Activated naive CD8-positive, alpha-beta T cell treated with anti-CD3 and anti-CD28 coated beads, Interleukin-2, amount 50 U/mL, for 24 hours (primary cell): ENCODE data around the gene BMPR2.
A peak's percentile ranks its signal among the peaks of the same experiment; 100 is the strongest.
"Not testable (repeated sequence)": the region's sequence is repeated elsewhere in the genome, so short reads cannot be mapped to it uniquely, and the experiment has no call there.

Experiments
- ATAC-seq: fragments of 150-1000 bp; cut with Tn5 transposase; one replicate; pipeline ENCODE4 v1.10.0; 2021
- DNase-seq: peaks from one replicate; pipeline ENCODE4 v3.0.0; 2021
- H3K27ac Mint-ChIP-seq: one replicate; pipeline ENCODE4 v1.8.0; 2021; ENCODE audit warnings: mild to moderate bottlenecking, mixed read lengths
- H3K27me3 Mint-ChIP-seq: one replicate; pipeline ENCODE4 v1.8.0; 2021; ENCODE audit warnings: mixed read lengths
- H3K36me3 Mint-ChIP-seq: one replicate; pipeline ENCODE4 v1.8.0; 2021; ENCODE audit warnings: low read depth, mixed read lengths
- H3K4me1 Mint-ChIP-seq: one replicate; pipeline ENCODE4 v1.8.0; 2021; ENCODE audit warnings: mixed read lengths
- H3K4me3 Mint-ChIP-seq: one replicate; pipeline ENCODE4 v1.8.0; 2021; ENCODE audit warnings: mild to moderate bottlenecking, moderate library complexity, mixed read lengths
- H3K9me3 Mint-ChIP-seq: one replicate; pipeline ENCODE4 v1.8.0; 2021; ENCODE audit warnings: mixed read lengths

The BMPR2 gene

DNA sequence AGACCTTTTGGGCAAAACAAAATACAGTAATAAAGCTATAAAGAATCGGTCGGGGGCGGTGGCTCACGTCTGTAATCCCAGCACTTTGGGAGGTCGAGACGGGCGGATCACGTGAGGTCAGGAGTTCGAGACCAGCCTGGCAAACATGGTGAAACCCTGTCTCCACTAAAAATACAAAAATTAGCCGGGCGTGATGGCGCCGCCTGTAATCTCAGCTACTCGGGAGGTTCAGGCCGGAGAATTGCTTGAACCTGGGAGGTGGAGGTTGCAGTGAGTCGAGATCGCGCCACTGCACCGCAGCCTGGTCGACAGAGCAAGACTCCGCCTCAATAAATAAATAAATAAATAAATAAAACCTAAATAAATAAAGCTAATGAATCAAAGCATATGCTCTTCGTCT is 1.7 kb upstream of the BMPR2 start:
- not testable (repeated sequence) for H3K36me3 Mint-ChIP-seq, ATAC-seq, H3K9me3 Mint-ChIP-seq, DNase-seq, H3K4me3 Mint-ChIP-seq, H3K27ac Mint-ChIP-seq, H3K27me3 Mint-ChIP-seq
- H3K4me1 Mint-ChIP-seq: peaks cover 24% of the 10 kb centered on the region

DNA sequence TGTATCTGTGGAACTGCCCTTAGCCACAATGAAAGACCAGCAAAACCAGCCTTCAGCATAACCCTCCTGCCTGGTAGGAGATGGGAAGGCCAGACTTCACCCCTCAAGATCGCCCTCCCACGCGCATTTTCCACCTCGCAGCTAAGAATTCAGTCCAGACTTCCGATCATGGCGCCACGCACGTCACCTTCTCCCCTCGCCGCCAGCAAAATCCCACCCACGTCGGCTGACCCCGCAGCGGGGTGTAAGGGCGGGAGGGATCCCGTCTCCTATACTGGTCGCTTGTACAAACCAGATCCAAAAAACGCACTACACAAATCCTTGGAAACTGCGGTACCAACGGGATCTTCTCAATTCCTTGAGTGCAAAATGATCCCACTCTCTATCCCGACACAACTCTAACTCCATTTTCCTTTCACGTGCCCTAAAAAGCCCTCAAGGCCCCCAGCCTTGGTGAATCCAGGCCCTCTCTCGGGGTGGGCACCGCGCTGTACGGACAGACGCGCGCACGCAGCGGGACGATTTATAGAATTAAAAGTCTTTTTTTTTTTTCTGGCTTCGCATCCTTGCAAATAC is 1.0 kb upstream of the BMPR2 start:
- peak overlapping the region; percentile 86 for H3K27ac Mint-ChIP-seq
- no peaks in the 10 kb centered on the region for H3K36me3 Mint-ChIP-seq
- H3K4me1 Mint-ChIP-seq: peaks cover 28% of the 10 kb centered on the region
- DNase-seq (peak; percentile 74), ATAC-seq (peak; percentile 6)
- peak overlapping the region; percentile 98 for H3K4me3 Mint-ChIP-seq
- H3K27me3 Mint-ChIP-seq: no peaks in the 10 kb centered on the region
- no peaks in the 10 kb centered on the region for H3K9me3 Mint-ChIP-seq

GRCh38 chr2:202376460-202377206 is 506 bp downstream of the BMPR2 start:
- Mint-ChIP-seq H3K9me3 (no peaks in the 10 kb centered on the region), H3K27me3 (no peaks in the 10 kb centered on the region), H3K4me1 (peaks cover 34% of the 10 kb centered on the region), H3K4me3 (peak overlapping the region; percentile 98), H3K27ac (peak overlapping the region; percentile 87), H3K36me3 (no peaks in the 10 kb centered on the region)
- peak; percentile 45 for DNase-seq
- peak; percentile 37 for ATAC-seq

DNA sequence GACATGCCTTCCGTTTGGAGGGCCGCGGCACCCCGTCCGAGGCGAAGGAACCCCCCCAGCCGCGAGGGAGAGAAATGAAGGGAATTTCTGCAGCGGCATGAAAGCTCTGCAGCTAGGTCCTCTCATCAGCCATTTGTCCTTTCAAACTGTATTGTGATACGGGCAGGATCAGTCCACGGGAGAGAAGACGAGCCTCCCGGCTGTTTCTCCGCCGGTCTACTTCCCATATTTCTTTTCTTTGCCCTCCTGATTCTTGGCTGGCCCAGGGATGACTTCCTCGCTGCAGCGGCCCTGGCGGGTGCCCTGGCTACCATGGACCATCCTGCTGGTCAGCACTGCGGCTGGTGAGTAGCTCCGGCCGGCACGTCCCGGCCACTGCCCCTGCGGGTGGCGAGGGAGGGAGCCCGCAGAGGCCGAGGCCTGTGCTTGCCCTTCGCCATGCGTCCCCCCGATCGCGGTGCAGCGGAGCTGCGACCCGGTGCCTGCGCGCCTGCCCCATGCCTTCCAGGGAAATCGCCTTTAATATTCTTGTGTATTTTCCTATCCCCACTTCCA is 1.2 kb downstream of the BMPR2 start:
- peak overlapping the region; percentile 98 for H3K4me3 Mint-ChIP-seq
- H3K27me3 Mint-ChIP-seq: no peaks in the 10 kb centered on the region
- peaks cover 35% of the 10 kb centered on the region for H3K4me1 Mint-ChIP-seq
- H3K27ac Mint-ChIP-seq: peak overlapping the region; percentile 87
- peak; percentile 35 for DNase-seq
- H3K9me3 Mint-ChIP-seq: no peaks in the 10 kb centered on the region
- H3K36me3 Mint-ChIP-seq: no peaks in the 10 kb centered on the region
- no peak for ATAC-seq

GRCh38 chr2:202378001-202378400 is 1.9 kb downstream of the BMPR2 start:
- Mint-ChIP-seq H3K36me3 (no peaks in the 10 kb centered on the region), H3K27me3 (no peaks in the 10 kb centered on the region), H3K27ac (no peak overlapping the region), H3K4me1 (peaks cover 35% of the 10 kb centered on the region), H3K4me3 (peak overlapping the region; percentile 98), H3K9me3 (no peaks in the 10 kb centered on the region)
- ATAC-seq (no peak), DNase-seq (no peak)

GRCh38 chr2:202378662-202379358 is 2.7 kb downstream of the BMPR2 start:
- no peaks in the 10 kb centered on the region for H3K36me3 Mint-ChIP-seq
- no peak for DNase-seq
- no peak for ATAC-seq
- H3K27ac Mint-ChIP-seq: no peak overlapping the region
- peak overlapping the region; percentile 98 for H3K4me3 Mint-ChIP-seq
- H3K27me3 Mint-ChIP-seq: no peaks in the 10 kb centered on the region
- peaks cover 35% of the 10 kb centered on the region for H3K4me1 Mint-ChIP-seq
- H3K9me3 Mint-ChIP-seq: no peaks in the 10 kb centered on the region

- H3K27me3 Mint-ChIP-seq: no peaks in the 10 kb centered on the region
- no peak overlapping the region for H3K4me3 Mint-ChIP-seq
- H3K36me3 Mint-ChIP-seq: no peaks in the 10 kb centered on the region
- ATAC-seq (no peak), DNase-seq (no peak)
- H3K4me1 Mint-ChIP-seq: peaks cover 43% of the 10 kb centered on the region
- no peaks in the 10 kb centered on the region for H3K9me3 Mint-ChIP-seq
- H3K27ac Mint-ChIP-seq: no peak overlapping the region
These were observed 6.6 kb downstream of the BMPR2 start for GRCh38 chr2:202382684-202383083.

DNA sequence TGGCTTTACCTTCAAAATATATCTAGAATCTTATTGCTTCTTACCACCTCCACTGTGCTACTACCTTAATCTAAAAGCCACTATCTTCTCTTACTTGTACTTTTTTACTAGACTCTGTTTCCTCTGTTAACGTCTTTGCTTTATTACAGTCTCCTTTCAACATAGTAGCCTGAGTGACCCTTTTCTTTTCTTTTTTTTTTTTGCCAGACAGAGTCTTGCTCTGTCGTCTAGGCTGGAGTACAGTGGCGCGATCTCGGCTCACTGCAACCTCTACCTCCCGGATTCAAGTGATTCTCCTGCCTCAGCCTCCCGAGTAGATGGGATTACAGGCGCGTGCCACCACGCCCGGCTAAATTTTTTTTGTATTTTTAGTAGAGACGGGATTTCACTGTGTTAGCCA is 10.4 kb downstream of the BMPR2 start:
- ATAC-seq, H3K4me3 Mint-ChIP-seq, H3K27me3 Mint-ChIP-seq: not testable (repeated sequence)

GRCh38 chr2:202387608-202388342 is 11.6 kb downstream of the BMPR2 start:
- no peak for DNase-seq

More for the DNA sequence above, 10.4 kb downstream of the BMPR2 start:
- not testable (repeated sequence) for H3K36me3 Mint-ChIP-seq, H3K9me3 Mint-ChIP-seq, DNase-seq
- peak overlapping the region; percentile 72 for H3K27ac Mint-ChIP-seq
- H3K4me1 Mint-ChIP-seq: peaks cover 28% of the 10 kb centered on the region

GRCh38 chr2:202400941-202401340 is 24.8 kb downstream of the BMPR2 start:
- Mint-ChIP-seq H3K27me3 (no peaks in the 10 kb centered on the region), H3K9me3 (no peaks in the 10 kb centered on the region), H3K27ac (no peak overlapping the region), H3K36me3 (no peaks in the 10 kb centered on the region), H3K4me1 (no peaks in the 10 kb centered on the region), H3K4me3 (no peak overlapping the region)
- ATAC-seq (no peak), DNase-seq (no peak)

More at GRCh38 chr2:202387608-202388342, 11.6 kb downstream of the BMPR2 start:
- peak; percentile 57 for ATAC-seq
- peaks cover 26% of the 10 kb centered on the region for H3K4me1 Mint-ChIP-seq
- H3K27ac Mint-ChIP-seq: peak overlapping the region; percentile 69
- H3K4me3 Mint-ChIP-seq: no peak overlapping the region
- no peaks in the 10 kb centered on the region for H3K27me3 Mint-ChIP-seq
- no peaks in the 10 kb centered on the region for H3K9me3 Mint-ChIP-seq
- no peaks in the 10 kb centered on the region for H3K36me3 Mint-ChIP-seq

GRCh38 chr2:202405798-202406197 is 29.7 kb downstream of the BMPR2 start:
- peaks cover 2% of the 10 kb centered on the region for H3K36me3 Mint-ChIP-seq
- H3K27me3 Mint-ChIP-seq: no peaks in the 10 kb centered on the region
- no peak overlapping the region for H3K27ac Mint-ChIP-seq
- peaks cover 2% of the 10 kb centered on the region for H3K4me1 Mint-ChIP-seq
- ATAC-seq (no peak), DNase-seq (no peak)
- H3K9me3 Mint-ChIP-seq: no peaks in the 10 kb centered on the region
- H3K4me3 Mint-ChIP-seq: no peak overlapping the region

DNA sequence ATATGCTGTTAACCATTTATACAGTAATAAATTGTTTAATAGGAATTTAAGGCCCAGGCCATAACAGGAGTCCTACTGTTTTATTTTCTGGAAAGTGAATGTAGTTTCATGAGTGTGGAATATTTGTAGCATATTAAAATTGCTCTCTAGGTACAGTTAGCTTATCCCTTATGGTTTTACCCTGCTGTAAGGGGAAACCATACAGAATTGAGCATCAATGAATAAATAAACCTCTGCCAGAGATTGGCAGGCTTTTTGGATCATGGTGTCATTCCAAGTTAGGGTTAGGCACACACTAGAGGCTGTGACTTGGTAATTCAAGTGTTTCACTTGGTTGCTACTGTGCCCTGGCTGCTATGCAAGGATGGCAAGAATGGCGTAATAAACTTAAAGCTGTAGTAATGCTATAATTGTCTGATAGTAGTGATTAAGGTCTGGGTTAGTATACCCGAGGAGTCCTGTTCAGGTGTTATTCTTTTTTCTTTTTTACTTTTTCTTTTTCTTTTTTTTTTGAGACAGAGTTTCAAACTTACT is 30.4 kb downstream of the BMPR2 start:
- Mint-ChIP-seq H3K36me3 (peaks cover 2% of the 10 kb centered on the region), H3K27ac (no peak overlapping the region), H3K9me3 (no peaks in the 10 kb centered on the region), H3K4me1 (peaks cover 2% of the 10 kb centered on the region), H3K27me3 (no peaks in the 10 kb centered on the region), H3K4me3 (no peak overlapping the region)
- no peak for DNase-seq
- no peak for ATAC-seq

- Mint-ChIP-seq H3K36me3 (peaks cover 2% of the 10 kb centered on the region), H3K4me1 (peaks cover 2% of the 10 kb centered on the region), H3K27me3 (no peaks in the 10 kb centered on the region), H3K4me3 (no peak overlapping the region), H3K9me3 (no peaks in the 10 kb centered on the region), H3K27ac (no peak overlapping the region)
- ATAC-seq (no peak), DNase-seq (no peak)
These were observed 32.5 kb downstream of the BMPR2 start for GRCh38 chr2:202408546-202409140.

- no peak overlapping the region for H3K4me3 Mint-ChIP-seq
These were observed 34.0 kb downstream of the BMPR2 start for GRCh38 chr2:202410092-202410491.

More at GRCh38 chr2:202410092-202410491, 34.0 kb downstream of the BMPR2 start:
- peaks cover 2% of the 10 kb centered on the region for H3K36me3 Mint-ChIP-seq
- DNase-seq: no peak
- no peak for ATAC-seq
- H3K9me3 Mint-ChIP-seq: no peaks in the 10 kb centered on the region
- peaks cover 2% of the 10 kb centered on the region for H3K4me1 Mint-ChIP-seq
- no peaks in the 10 kb centered on the region for H3K27me3 Mint-ChIP-seq
- no peak overlapping the region for H3K27ac Mint-ChIP-seq
